AG09309 (cell line): ENCODE data around the gene UNK.

ENCODE experiments used
- DNase-seq: peaks from one replicate; pipeline ENCODE4 v3.0.0-alpha.2; 2010; ENCODE audit warnings: low read depth
- H3K4me3 ChIP-seq: 2 replicates; pipeline ENCODE4 v1.5.1; 2011; ENCODE audit warnings: mild to moderate bottlenecking, low read depth, low read length, moderate library complexity; ENCODE audit not compliant: control insufficient read depth
- CTCF ChIP-seq: IDR thresholded peaks from 2 replicates; pipeline ENCODE4 v1.5.1; 2011; ENCODE audit warnings: mild to moderate bottlenecking, low read depth, low read length, inconsistent platforms; ENCODE audit not compliant: insufficient read depth, control insufficient read depth; ENCODE audit errors: missing control alignments

UNK gene

GRCh38 chr17:75822119-75822799, 37.7 kb downstream of the UNK start:
- no peak overlapping the region for H3K4me3 ChIP-seq
- no peak for DNase-seq

GRCh38 chr17:75822800-75823166, 38.2 kb downstream of the UNK start:
- no peak for DNase-seq
- TF ChIP-seq CTCF: no peak

More at GRCh38 chr17:75822119-75822799, 37.7 kb downstream of the UNK start:
- no peak for TF ChIP-seq CTCF

GRCh38 chr17:75823257-75824041, 38.8 kb downstream of the UNK start:
- DNase-seq: no peak
- TF ChIP-seq CTCF: no peak

More at GRCh38 chr17:75822800-75823166, 38.2 kb downstream of the UNK start:
- H3K4me3 ChIP-seq: no peak overlapping the region

GRCh38 chr17:75824050-75824552, 39.5 kb downstream of the UNK start:
- no peak overlapping the region for H3K4me3 ChIP-seq
- no peak for TF ChIP-seq CTCF
- DNase-seq: no peak

More at GRCh38 chr17:75823257-75824041, 38.8 kb downstream of the UNK start:
- H3K4me3 ChIP-seq: no peak overlapping the region

GRCh38 chr17:75824666-75825065, 40.1 kb downstream of the UNK start:
- no peak for DNase-seq
- no peak for TF ChIP-seq CTCF
- no peak overlapping the region for H3K4me3 ChIP-seq

GRCh38 chr17:75825149-75825552, 40.5 kb downstream of the UNK start:
- TF ChIP-seq CTCF: no peak
- H3K4me3 ChIP-seq: no peak overlapping the region
- DNase-seq: no peak
